ENCODE results near the gene COL20A1. TPM values are rescaled to one million over a fixed set of nuclear protein-coding genes. Genes with fewer than 3 reads are reported as not detected.

COL20A1 gene
- not detected in 2 replicates for total RNA-seq (ENCODE audit: low replicate concordance)

DNA sequence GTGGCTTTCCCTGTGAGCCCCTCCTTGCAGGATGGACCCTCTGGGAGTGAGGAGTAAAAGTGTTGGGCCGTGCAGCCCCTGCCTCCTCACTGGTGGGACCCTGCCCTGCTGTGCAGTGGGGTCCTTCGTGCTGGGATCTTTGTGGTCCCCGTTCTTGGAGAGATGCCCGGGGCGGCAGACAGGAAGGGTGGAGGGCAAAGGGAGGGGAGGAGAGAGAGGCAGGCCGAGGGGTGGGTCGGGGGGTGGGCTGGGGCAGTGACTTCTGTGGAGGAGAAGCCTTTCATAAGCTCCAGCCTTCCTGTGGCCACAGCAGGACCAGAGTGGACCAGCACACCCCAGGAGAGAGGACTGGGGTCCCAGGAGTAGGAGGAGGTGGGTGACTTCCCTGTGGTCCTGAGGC is at the start of gene COL20A1:
Gene COL20A1, plus strand, starts transcription at position 283 of the 400 bp plus-strand sequence. CDS start 1,922 bp downstream, outside the sequence.
- TF ChIP-seq, protein P1, sequence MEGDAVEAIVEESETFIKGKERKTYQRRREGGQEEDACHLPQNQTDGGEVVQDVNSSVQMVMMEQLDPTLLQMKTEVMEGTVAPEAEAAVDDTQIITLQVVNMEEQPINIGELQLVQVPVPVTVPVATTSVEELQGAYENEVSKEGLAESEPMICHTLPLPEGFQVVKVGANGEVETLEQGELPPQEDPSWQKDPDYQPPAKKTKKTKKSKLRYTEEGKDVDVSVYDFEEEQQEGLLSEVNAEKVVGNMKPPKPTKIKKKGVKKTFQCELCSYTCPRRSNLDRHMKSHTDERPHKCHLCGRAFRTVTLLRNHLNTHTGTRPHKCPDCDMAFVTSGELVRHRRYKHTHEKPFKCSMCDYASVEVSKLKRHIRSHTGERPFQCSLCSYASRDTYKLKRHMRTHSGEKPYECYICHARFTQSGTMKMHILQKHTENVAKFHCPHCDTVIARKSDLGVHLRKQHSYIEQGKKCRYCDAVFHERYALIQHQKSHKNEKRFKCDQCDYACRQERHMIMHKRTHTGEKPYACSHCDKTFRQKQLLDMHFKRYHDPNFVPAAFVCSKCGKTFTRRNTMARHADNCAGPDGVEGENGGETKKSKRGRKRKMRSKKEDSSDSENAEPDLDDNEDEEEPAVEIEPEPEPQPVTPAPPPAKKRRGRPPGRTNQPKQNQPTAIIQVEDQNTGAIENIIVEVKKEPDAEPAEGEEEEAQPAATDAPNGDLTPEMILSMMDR (IDR thresholded peaks at IDR 0.05; ENCODE audit: insufficient read depth, low read length), result no peak
- DNase-seq (ENCODE audit: low read depth), result no peak
- H3K4me3 ChIP-seq (ENCODE audit: low read depth, low read length), result no peak within 1 kb of the TSS

DNA sequence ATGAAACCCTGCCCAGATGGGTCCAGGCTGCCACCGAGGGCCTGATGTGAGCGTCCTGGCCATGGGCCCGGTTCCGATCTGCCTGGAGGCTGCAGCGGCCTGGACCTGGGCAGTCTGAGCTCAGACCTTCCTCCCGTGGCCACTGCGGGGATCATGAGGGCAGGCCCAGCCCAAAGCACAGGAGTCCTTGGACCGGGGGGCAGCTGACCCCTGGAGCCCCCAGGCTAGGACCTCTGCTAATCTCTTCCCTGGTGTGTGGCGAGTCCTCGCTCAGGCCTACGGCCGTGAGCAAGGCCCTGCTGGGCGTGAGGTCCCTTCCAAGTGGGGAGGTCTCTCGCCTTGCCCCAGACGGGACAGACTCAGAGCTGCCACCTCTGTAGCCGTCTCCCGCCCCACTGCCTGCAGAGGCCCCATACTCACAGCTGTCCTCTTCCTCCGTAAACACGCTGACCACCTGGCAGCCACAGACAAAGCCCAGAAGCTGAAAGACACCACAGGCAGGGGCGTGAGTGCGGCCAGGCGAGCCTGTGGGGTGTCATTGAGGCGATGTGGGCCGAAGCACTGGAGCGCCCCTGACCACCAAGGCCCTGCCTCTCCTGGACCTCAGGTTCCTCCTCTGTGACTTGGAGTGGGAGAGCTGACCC is 49.3 kb upstream of the COL20A1 start:
- H3K4me3 ChIP-seq (ENCODE audit: low read depth, low read length), result no peak overlapping the region
- no peak for DNase-seq (ENCODE audit: low read depth)
- TF ChIP-seq, protein P1 (IDR thresholded peaks at IDR 0.05; ENCODE audit: insufficient read depth, low read length), result no peak

DNA sequence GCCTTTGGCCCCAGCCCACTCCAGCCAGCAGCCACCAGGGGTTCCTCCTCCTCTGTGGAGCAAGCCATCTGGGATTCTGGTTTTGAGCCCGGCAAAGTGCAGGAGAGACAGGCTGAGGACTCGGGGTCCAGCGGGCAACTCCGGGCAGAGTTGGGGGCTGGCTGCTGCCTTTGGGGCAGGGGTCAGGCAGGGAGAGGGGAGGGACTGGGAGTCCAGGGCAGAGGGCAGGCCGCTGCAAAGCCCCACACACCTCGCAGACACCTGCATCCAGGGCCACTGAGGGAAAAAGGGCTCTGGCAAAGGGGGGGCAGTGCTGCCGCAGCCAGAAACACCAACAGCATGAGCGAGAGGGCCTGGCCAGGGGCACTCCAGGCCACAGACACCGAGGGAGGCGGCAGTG is 48.5 kb upstream of the COL20A1 start:
- TF ChIP-seq, protein P1 (IDR thresholded peaks at IDR 0.05; ENCODE audit: insufficient read depth, low read length), result no peak
- no peak overlapping the region for H3K4me3 ChIP-seq (ENCODE audit: low read depth, low read length)
- no peak for DNase-seq (ENCODE audit: low read depth)

DNA sequence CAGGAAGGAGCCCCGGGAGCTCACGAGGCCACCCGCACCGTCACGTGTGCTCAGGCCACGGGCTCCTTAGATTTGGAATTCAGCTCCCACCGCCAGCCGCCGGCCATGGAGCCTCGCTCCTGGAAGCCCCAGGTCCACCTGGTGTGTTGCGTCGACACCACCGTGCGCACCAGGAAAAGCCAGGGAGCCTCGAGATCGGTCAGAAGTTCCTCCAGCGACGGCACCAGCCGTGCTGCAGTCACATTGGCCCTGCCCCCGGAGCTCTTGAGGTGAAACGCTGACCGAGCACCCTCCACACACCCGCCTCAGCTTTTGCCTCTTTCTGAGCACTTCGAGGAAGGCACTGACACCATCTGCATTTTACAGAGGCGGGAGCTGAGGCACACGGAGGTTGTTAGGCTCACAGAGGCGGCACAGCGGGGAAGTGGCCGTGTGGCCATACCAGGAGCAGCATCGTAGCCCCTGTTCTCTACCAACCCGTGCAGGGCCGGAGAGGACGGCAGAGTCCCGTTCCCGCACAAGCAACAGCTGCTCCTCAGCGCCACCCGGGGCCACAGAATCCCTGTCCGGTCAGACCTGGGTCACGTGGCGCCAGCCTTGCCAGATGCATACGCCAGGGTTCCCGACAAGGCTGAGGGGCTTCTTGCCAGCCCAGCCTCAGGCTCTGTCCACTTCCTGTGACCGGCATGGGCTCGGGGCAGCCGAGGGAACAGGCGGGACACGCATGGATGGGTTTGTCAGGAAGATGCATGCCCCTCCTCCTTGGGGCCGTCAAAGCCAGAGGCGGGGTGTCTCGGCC is 46.3 kb upstream of the COL20A1 start:
- TF ChIP-seq, protein P1 (IDR thresholded peaks at IDR 0.05; ENCODE audit: insufficient read depth, low read length), result no peak
- no peak overlapping the region for H3K4me3 ChIP-seq (ENCODE audit: low read depth, low read length)
- no peak for DNase-seq (ENCODE audit: low read depth)

DNA sequence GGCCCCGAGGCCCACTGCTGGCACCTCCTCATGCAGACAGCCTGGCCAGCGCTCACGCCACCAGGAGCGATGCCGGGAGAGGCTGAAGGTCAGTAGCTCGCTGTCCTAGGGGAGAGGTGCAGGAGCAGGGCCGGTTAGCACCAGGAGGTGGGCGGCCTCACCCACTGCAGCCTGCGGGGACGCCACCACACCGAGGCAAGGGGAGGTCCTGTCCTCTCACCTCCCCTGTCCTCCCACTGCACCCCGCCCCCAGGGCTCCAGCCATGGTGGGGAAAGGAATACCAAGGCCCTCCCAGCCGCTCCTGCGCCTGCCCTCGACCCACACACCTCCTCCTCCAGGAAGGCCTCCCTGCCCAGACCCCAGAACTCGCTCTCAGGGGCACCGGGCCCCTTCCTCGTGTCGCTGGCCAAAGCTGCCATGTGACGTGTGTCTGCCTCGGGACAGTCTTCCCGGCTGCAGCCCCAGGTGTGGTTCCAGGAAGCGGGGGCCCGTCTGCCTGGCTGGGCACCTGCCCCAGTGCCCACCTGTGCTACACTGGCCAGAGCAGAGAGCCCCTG is 45.2 kb upstream of the COL20A1 start:
- no peak for DNase-seq (ENCODE audit: low read depth)
- H3K4me3 ChIP-seq (ENCODE audit: low read depth, low read length), result no peak overlapping the region
- TF ChIP-seq, protein P1 (IDR thresholded peaks at IDR 0.05; ENCODE audit: insufficient read depth, low read length), result no peak

DNA sequence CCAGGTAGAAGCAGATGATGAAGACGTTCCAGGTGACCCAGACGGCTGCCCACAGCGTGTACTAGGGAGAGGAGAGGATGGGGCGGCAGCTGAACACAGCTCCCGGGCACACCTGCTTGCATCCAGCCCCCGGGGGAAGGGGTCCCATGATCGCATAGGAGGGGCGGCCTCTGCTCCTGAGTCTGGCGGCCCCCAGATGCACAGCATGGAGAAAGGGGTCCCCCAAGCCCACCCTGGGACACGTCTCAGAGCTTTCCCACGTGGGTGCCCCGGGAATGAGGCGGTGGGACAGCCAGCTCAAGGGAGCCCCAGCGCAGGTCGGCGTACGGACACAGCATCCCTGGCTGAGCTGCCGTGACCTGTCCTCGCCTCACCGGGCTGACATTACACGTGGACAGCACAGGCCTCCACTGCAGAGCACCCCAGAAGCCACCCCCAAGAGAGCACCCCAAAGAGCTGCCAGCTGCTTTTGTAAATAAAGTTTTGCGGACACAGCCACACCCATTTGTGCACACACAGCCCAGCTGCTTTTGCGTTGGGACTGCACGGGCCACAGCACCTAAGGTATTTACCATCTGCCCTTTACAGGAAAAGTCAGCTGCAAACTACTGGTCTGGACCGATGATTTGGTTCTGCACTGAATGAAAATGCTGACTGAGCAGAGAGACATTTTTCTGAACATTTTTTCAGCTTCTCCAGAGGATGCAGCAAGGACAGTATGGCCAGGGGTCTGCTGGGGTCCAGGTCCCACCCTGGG is 44.0 kb upstream of the COL20A1 start:
- TF ChIP-seq, protein P1 (IDR thresholded peaks at IDR 0.05; ENCODE audit: insufficient read depth, low read length), result no peak
- H3K4me3 ChIP-seq (ENCODE audit: low read depth, low read length), result no peak overlapping the region
- no peak for DNase-seq (ENCODE audit: low read depth)
